Activated T-helper 9 cell treated with anti-CD3 and anti-CD28 coated beads, Interleukin-2, amount 50 U/mL, for 16 hours (primary cell): ENCODE results near the gene MORC2.
A peak's percentile ranks its signal among the peaks of the same experiment; 100 is the strongest.

ENCODE experiments used
- DNase-seq: peaks from one replicate; pipeline ENCODE4 v3.0.0-alpha.2; 2020; ENCODE audit warnings: low read depth

Gene MORC2

DNA sequence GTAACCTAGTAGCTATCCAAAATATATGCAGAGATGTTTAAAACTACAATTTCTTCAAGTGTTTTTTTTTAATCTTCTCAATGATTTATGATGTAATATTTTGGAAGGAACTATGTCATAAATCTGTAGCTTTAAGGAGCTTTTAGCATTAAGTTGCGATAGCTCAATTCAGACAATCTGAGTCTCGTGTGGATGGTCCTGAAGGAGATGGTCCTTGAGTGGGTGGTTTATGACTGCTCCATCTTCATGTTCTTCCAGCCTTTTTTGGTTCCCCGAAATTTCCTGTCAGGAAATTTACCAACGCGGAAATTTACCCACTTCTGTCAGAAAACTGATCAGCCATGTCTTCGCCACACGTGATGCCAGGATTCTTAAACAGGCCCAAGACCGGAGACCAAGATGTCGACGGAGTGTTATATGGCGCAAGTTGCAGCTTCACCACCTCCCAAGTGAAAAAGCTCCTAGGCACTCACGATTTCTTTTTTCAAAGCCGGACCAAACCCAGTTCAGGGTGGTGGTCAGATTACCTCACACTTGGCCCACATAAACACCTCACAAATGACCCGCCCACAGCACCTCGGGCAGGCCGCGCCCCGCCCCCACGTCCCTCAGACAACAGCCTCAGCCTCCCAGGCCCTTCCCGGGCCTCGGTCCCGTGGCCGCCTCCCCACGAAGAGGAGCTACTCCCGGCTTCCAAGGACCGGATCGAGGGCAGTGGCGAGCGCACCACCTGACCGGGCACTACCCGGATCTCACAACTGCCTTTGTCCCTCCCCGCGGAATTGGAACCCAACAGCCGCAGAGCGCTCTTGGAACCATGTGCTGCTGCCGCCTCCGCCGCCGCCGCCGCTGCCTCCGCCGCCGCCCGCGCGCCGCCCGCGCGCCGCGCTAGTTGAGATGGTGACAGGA, at the start of gene MORC2:
Gene MORC2, minus strand, starts transcription at position 760 of the 909 bp plus-strand sequence. CDS start 885 bp downstream, outside the sequence.
- no peak for DNase-seq

DNA sequence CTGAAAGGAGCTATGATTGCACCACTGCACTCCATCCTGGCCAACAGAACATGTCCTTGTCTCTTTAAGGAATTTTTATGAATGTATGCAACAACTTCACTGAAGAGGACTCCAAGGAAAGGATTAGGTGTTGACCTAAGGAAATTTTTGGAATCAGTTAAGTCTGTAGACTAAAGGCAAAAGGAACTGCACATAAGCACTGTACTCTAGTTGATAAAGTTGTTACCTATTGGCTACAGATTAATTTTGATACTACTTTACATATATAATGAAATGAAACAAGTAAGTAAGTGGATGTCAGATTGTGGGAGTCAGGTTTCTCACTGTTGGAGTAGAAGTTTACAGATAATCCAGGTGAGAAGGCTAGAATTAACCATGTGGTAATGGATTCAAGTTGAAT, 37.0 kb upstream of the MORC2 start:
- DNase-seq = no peak

DNA sequence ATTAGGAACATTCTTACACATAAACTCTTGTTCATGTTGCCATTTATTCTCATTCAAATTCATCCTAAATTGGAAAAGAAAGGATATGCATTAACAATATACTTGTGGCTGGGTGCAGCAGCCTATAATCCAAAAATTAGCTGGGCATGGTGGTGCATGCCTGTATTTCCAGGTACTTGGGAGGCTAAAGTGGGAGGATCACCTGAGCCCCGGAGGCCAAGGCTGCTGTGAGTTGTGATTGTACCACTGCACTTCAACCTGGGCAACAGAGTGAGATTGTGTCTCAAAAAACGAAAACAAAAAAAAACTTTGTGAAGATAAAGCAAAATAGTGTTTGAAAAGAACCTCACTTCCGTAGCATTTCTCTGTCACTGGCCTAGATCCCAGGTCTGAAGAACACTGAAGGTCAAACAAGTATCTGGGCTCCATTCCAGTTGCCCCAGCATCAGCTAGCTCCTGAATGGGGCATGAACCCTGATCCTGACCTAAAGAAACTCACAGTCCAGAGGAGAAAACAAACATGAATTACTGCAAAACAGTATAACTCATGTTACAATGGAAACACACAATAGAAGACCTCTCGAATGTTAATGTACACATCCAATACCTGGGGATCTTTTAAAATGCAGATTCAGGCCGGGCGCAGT, 32.7 kb upstream of the MORC2 start:
- DNase-seq = no peak

DNA sequence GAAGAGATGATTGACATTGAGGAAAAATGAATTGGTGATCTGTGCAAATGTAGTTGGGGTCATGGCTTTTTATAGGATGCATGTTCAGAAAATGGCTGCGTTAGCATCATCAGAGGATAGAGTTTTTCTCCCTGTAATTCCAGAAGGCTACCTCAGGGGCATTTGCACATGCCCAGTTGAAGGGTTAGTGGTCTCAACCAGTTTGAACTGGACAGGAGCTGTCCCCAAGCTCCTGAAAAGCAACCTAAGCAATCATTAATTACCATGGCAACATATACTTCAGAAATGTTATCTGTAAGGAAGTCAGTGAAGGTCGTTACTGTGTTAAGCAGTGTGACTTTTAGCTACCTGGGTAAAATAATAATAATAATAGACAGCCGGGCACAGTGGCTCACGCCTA, 29.8 kb upstream of the MORC2 start:
- DNase-seq = no peak

DNA sequence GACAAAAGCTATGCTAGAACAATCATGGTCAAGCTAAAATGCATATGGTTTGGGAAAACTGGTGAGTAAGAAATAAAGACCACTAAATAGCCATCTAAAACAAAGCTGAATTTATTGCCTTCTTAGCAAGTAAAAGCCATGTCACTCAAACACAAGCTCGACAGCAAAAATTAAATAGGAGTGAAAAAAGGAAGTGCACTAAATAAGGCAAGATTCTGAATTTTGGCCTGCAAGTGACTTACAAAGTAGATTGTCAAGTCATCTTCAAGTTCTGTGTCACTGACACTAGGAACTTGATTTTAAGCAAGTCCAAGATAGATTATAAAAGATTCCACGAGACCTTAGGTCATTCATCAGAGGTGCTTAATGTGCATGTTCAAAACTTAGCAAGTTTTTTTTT, 27.9 kb upstream of the MORC2 start:
- DNase-seq = no peak

DNA sequence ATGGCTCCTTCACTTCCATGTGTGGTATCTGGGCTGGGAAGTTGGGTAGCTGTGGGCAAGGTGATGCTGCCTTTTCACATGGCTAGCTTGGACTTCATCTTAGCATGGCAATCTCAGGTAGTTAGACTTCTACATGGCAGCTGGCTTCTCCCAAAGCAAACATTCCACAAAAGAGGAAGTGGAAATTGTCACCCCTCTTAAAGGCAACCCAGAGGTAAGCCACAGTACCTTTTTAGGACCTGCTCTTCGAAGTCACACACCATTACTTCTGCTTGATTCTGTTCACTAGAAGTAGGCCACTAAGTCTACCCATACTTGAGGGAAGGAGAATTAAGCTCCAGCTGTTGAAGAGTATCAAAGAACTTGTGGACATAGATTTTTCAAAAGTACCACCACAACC, 26.4 kb upstream of the MORC2 start:
- no peak for DNase-seq

DNA sequence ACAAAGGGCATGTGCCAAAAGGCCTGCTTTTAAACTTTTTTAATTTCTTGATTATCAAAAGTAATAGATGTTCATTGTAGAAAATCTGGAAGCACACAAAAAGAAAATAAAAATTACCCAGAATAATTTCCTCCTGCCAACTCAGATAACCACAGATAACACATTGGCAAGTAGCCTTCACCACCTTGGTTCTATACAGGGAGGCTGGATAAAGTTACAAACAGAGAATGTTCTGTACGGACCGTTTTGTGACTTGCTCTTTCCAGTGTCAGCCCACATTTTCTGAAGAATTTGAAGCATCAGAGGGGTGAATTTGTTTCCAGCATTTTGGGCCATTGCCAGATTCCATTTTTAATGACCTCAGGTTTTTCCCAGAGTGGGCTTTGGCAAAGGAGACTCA, 24.0 kb upstream of the MORC2 start:
- DNase-seq = no peak

DNA sequence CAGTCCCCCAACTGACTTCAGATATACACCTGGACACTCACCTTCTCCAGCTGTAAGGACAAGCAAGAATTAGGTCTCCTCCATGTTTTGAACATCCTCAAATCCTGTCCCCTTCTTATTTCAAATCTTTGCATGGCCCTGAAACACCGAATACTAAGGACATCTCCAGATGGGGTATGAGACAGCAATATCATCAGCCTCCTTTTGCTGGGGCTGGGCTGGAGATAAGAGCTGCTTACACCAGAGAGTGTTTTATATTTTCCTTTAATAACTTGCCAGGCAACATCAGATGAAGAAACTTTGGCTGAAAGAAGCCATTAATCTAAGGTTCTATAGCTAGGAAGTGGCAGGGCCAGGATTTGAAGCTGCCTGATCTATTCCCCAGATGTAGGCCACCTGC, 22.1 kb upstream of the MORC2 start:
- DNase-seq = no peak

DNA sequence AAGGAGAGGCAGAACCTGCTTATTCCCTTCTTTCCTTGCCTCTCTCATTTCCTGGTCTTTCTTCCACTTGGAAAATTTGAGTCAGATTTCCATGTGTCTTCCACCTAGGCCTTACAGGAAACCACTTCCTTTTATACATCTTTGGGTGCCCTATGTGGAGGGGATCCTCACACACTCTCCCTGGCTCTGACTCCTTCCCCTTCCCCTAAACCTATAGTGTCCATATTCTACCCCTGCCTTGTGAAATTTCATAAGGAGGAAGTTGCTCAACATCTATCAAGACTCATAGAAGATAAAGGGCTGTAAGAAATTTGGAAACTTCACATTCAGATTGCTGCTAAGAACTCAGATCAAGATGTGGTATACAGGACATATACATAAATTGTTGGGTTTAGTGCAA, 20.9 kb upstream of the MORC2 start:
- DNase-seq = no peak

DNA sequence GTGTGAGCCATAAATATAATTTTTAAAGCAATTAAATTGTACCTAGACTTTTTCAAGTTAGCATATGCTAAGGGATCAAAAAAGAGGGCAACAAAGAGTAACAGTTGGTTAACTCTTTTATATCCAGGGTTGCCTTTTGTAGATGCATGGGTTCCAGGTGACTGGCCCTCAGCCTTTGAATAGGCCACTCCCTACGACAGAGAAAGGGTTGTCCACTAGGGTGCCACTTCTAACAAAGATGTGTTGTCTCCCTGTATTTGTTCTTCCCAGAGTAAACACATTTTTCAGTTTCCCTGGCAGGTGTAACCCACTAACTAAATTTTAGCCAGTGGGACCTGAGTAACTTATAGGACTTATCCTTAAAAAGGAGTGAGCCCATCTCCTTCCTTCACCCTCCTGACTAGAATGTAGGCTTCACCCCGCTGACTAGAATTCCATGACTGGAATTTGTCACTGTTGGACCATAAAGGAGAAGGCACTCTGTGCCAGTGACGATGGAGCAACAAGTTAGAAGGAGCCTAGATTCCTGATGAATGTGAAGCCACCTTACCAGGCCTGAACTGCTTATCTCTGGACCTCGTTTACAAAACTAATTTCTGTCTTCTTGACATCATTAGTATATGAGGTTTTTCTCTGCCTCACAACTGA, 17.1 kb upstream of the MORC2 start:
- no peak for DNase-seq

DNA sequence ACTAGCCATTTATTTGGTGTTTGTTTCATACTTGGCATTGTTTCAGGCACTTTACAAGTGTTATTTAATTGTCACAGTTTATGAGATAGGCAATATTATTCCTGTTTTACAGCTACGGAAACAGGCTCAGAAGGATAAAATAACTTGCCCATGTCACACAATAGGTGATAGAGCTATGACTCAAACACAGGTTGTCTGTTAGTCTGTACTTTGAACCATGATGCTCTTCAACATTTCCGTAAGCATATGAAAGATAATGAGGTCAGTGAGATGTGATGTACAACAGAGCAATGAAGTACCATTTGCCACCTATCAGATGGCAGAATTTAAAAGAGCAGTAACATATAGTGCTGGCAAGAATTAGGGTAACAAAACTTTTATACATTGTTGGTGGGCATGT, 15.7 kb upstream of the MORC2 start:
- DNase-seq = no peak

DNA sequence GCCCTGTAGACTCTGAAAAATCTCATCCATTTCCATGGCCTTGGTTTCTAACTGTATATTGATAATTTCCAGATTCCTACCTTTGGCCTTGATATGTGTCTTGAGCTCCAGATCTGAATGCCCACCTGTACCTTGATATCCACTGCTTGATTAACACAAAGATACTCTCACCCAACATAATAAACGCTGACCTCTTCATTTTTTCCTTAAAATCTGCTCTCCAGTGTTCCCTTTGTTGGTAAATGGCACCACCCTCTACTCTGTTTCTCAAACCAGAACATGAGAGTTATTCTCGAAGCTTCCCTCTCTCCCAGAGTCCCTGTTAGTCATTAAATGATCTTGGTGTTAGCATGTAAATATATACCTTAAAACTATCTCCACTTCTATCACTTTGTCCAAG, 13.9 kb upstream of the MORC2 start:
- DNase-seq = no peak

DNA sequence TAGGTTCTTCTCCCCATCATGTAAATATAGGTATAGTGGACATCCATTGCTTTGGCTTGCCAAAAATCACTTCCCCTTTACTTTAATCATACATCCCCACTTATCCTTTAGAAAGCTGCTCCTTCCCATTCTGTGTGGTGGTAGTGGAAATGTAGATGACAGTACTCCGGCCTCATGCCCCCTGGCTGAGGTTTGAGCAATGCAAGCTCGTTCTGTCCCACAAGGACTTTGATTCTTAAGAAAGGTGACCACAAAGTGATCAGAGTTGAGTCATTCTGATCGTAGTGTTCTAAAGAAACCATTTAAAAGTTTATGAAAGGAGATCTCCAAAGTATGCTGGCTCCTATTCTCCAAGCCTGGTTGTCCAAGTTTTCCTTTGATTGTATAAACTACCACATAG, 11.4 kb upstream of the MORC2 start:
- no peak for DNase-seq

DNA sequence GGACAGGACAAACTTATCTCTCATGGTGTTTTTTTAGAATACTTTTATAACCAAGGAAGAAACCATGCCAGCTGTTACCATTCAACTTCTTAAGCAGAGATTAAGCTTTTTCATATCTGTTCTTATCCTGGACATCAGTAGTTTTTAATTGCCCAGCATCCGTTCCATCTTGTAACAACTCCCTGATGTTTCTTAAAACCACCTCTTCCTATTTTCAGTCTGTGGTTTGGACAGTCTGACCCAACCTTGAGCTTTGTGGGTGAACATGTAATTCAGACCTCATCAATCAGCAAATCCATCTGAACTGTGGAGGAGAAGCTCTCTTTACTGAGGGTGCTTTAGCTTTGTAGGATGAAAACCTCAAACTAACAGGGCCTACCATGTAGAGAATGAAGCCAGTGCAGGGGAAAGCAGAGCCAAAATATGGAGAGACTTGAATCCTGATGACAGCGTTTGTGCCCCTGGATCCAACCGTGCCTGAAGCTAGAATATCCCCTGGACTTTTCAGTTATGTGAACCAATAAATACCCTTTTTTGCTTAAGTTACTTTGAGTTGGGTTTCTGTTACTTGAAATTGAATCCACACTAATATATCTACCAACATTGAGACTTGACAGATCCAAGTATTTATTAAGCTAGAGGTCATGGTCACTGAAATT, 9.9 kb upstream of the MORC2 start:
- DNase-seq = no peak

DNA sequence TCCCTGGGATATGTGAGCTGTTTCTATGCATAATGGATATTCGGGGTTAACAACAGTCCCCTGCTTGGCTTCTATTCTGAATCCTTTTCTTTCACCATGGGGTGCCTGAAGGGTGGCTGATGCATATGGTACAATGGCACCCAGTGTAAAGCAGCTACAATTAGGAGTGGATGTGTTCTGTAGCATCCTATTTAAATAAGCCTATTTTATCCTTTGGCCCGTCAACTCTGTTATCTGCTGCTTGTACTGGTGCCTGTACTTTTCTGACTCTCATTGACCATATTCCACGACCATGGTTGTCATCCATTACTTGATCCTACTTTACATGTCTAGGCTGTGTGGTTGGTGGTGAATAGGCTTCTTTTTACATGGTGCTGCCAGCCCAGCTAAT, 1.8 kb upstream of the MORC2 start:
- no peak for DNase-seq

DNA sequence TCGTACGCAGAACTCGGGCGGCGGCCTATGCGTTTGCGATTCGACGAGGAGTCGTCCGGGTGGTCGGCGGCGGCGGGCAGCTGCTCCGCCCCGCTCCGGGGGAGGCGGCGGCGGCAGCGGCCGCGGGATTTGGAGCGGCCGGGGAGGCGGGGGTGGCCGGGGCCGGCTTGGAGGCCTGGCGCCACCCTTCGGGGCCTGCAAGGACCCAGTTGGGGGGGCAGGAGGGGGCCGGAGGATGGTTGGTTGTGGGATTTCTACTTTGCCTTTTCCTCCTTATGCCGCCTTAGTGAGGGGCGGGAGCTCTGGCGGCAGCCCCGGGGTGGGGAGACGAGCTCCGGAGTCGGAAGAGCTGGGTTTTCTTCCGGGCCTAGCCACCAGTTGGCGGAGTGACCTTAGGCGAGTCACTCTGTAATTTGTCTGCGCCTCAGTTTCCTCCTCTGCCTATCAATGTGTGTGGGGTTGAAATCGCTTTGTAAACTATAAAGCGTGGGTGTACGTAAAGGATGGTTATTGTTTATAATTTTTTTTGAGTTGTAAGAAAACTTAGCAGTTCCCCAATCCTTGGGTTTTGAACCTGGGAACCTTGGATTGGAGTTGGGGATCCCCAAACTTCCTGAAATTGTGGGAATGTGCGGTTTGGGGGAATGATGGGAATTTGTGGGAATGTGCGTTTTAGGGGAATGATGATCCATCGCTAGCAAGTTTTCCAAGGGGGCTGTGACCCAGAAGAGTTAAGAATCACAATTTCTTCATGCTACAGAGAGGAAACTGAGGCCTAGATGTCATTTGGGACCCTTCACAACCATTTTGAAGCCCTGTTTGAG, 1.2 kb upstream of the MORC2 start:
- DNase-seq = peak; percentile 24

DNA sequence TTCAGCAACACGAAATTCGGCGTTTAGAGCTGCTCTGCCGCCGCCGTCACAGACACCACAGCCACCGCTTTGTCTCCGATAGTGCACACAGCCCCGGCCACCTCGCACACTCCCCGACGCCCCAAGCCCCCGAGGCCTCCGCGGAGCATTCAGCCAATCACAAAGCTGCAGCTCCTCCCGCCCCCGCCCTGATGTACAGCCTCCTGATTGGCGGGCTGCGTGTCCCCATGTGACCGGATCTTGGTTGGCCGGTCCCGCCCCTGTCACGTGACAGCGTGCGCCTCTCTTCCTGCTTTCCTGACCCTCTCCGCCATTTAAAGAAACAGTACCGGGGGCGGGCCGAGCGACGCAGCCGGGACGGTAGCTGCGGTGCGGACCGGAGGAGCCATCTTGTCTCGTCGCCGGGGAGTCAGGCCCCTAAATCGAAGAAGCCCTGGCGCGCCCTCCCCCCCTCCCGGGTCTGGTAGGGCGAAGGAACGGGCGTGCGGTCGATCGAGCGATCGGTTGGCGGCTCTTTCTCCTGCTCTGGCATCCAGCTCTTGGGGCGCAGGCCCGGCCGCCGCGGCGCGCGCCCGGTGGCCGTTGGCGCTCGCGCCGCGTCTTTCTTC, 454 bp upstream of the MORC2 start, which contains the start of gene TUG1:
Gene TUG1, plus strand, starts transcription at position 342 of the 608 bp plus-strand sequence.
- DNase-seq = peak; percentile 96

DNA sequence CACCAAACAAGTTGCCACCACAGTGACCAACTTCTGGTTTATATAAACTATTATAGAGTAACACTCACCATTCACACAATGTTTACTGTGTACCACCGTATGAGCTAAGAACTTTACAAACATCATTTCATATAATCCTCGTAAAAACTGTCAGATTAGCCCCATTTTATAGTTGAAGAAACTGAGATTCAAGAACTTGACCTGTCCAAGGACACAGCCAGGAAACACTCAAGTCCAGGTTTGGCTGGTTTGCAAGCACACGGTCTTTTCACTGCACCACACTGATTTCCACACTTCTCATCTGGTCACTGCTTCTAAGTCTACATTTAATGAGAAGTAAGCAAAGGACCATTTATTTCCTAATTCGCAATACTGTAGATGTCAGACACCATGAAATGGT, 3.7 kb downstream of the MORC2 start:
- DNase-seq = no peak

DNA sequence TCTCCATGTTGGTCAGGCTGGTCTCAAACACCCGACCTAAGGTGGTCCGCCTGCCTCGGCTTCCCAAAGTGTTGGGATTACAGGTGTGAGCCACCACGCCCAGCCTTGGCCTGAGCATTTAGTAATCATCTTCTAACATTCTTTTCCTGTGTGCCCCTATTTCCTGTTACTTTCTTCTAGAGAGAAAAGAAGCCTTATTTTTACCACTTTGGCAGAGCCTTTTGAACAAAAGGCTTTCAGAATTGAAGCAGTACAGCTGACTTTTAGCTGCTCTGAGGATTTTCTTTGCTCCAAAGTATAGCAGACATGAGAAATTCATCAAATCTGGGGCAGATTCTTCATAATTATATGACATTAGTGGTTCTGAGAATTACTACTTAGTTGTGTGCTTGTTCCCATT, 13.4 kb downstream of the MORC2 start:
- no peak for DNase-seq

DNA sequence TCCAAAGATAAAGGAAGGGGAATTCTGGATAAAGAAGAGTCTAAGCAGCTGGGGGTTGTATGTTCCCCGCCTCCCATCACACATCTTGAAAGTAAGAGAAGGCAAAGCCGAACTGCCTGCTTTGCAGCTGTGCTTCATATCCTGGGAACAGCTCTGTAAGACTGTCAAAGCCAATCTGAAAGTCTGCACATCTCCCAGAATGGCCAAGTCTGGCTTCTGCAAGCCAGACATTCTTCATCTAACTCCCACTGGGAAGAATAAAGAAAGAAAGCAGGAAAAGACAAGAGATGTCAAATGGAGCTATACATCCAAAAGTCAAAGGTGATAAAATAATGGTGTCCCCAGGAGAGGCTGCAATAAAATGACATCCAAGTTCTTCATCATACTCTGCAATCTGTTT, 15.4 kb downstream of the MORC2 start:
- DNase-seq = no peak
